MCF 10A (cell line): ENCODE measurements around the gene PLA2G5. TPM values are rescaled to one million over a fixed set of nuclear protein-coding genes. Genes with fewer than 3 reads are reported as not detected.

ENCODE experiments used
- BruUV-seq: library from RNA; stranded (reverse); fragments of 400-500 nt; replicated peaks from 2 replicates; lab custom pipeline; 2021; lab: Mats Ljungman, UMichigan
- CTCF ChIA-PET: fragments of 300-600 bp; sonication (Branson Sonifier 250); formaldehyde crosslinking; extraction: SDS; loops from one replicate; lab custom pipeline; 2021; ENCODE audit warnings: antibody characterized with exemption, inconsistent platforms; lab: Yijun Ruan, JAX
- POLR2A ChIA-PET: fragments of 300-600, 350-650 bp; sonication (Branson Sonifier 250); formaldehyde crosslinking; extraction: SDS; loops from one replicate; lab custom pipeline; 2020; ENCODE audit warnings: antibody characterized with exemption, inconsistent platforms; lab: Yijun Ruan, JAX
- DNase-seq: peaks from one replicate; pipeline ENCODE4 v3.0.0-alpha.2; 2018; ENCODE audit not compliant: unreplicated experiment
- H3K27ac Mint-ChIP-seq: one replicate; pipeline ENCODE4 v1.8.0; 2022; ENCODE audit warnings: mild to moderate bottlenecking, low read depth, mixed read lengths; ENCODE audit not compliant: unreplicated experiment
- H3K27me3 Mint-ChIP-seq: one replicate; pipeline ENCODE4 v1.8.0; 2022; ENCODE audit warnings: mixed read lengths; ENCODE audit not compliant: insufficient read depth, unreplicated experiment
- H3K36me3 Mint-ChIP-seq: one replicate; pipeline ENCODE4 v1.8.0; 2022; ENCODE audit warnings: mild to moderate bottlenecking, moderate library complexity, mixed read lengths; ENCODE audit not compliant: insufficient read depth, unreplicated experiment
- H3K4me1 Mint-ChIP-seq: one replicate; pipeline ENCODE4 v1.8.0; 2022; ENCODE audit warnings: mixed read lengths; ENCODE audit not compliant: insufficient read depth, unreplicated experiment
- H3K4me3 Mint-ChIP-seq: one replicate; pipeline ENCODE4 v1.8.0; 2022; ENCODE audit warnings: mild to moderate bottlenecking, moderate library complexity, mixed read lengths; ENCODE audit not compliant: unreplicated experiment
- H3K9me3 Mint-ChIP-seq: one replicate; pipeline ENCODE4 v1.8.0; 2022; ENCODE audit warnings: mixed read lengths; ENCODE audit not compliant: unreplicated experiment
- CTCF ChIP-seq: fragments of 200-600 bp; IDR thresholded peaks from one replicate; pipeline ENCODE4 v1.8.0; 2022; ENCODE audit warnings: antibody characterized with exemption, mild to moderate bottlenecking; ENCODE audit not compliant: unreplicated experiment
- intact Hi-C: fragments of 100-400 bp; cut with micrococcal nuclease; formaldehyde crosslinking; loops from 2 replicates; pipeline ENCODE4 v1.14.1; 2022
- total RNA-seq: library from RNA; stranded (reverse); gene quantifications from 2 replicates; pipeline ENCODE4 v1.2.3, GENCODE V29; 2022

PLA2G5 gene
- total RNA-seq, 1 experiment from 2014 or later = not detected

- POLR2A ChIA-PET = no interaction called here
These were observed 71.5 kb downstream of the PLA2G5 start for GRCh38 chr1:20141466-20141865.

More at GRCh38 chr1:20141466-20141865, 71.5 kb downstream of the PLA2G5 start:
- Mint-ChIP-seq H3K9me3 (no peaks in the 10 kb centered on the region), H3K36me3 (no peaks in the 10 kb centered on the region), H3K27ac (no peak overlapping the region), H3K27me3 (no peaks in the 10 kb centered on the region), H3K4me3 (no peak overlapping the region), H3K4me1 (no peaks in the 10 kb centered on the region)
- no TSS peak for BruUV-seq
- intact Hi-C loops = no loop called here
- CTCF ChIA-PET = interaction anchor here (0.6 to 1.3 kb wide), 2 partner anchors 10 to 166 kb away, joined by 3 to 5 read pairs; no protein-coding TSS in a partner anchor
- TF ChIP-seq CTCF = no peak
- no peak for DNase-seq

Other genes with a start within 250 kb of the PLA2G5 start
- gene OTUD3, start 187.8 kb upstream of the PLA2G5 start, total RNA-seq = 11.6 and 12.0 TPM in 2 replicates
- gene PLA2G2E, start 146.6 kb upstream of the PLA2G5 start, total RNA-seq = not detected in 2 replicates
- not detected in 2 replicates for gene PLA2G2A, start 90.6 kb upstream of the PLA2G5 start, total RNA-seq
- not detected in 2 replicates for gene PLA2G2D, start 49.3 kb downstream of the PLA2G5 start, total RNA-seq
- gene PLA2G2F, start 69.1 kb downstream of the PLA2G5 start, total RNA-seq = not detected in 2 replicates
- not detected in 2 replicates for gene UBXN10, start 115.9 kb downstream of the PLA2G5 start, total RNA-seq
- not detected in 2 replicates for gene PLA2G2C, start 116.3 kb downstream of the PLA2G5 start, total RNA-seq
- gene VWA5B1, start 220.7 kb downstream of the PLA2G5 start, total RNA-seq = not detected in 2 replicates